Stimulated activated CD4-positive, alpha-beta T cell treated with anti-CD3 and anti-CD28 coated beads, Interleukin-1b, Interleukin-23, amount 100 ng/mL, for 1 hour (primary cell): Measurements from ENCODE around the gene SNX33.

ENCODE experiments used
- DNase-seq, 2 donors: peaks; one replicate each; pipeline ENCODE4 v3.0.0-alpha.2; 2020; ENCODE audit warnings: low read depth in 2 of 2

Gene SNX33

GRCh38 chr15:75641179-75641503 is 6.6 kb upstream of the SNX33 start:
- no peak for DNase-seq

GRCh38 chr15:75641603-75642002 is 6.1 kb upstream of the SNX33 start:
- no peak for DNase-seq

- DNase-seq: no peak
These were observed 3.3 kb upstream of the SNX33 start for GRCh38 chr15:75644376-75644775.

- no peak for DNase-seq
These were observed 1.4 kb upstream of the SNX33 start for GRCh38 chr15:75646112-75646943.

GRCh38 chr15:75646944-75647364 is 758 bp upstream of the SNX33 start:
- no peak for DNase-seq

GRCh38 chr15:75648156-75649000 is 666 bp downstream of the SNX33 start:
- no peak for DNase-seq

- no peak for DNase-seq
These were observed 1.5 kb downstream of the SNX33 start for GRCh38 chr15:75649045-75649761.

- DNase-seq: no peak
These were observed 2.1 kb downstream of the SNX33 start for GRCh38 chr15:75649848-75650247.

- no peak for DNase-seq
These were observed 3.4 kb downstream of the SNX33 start for GRCh38 chr15:75650908-75651809.

GRCh38 chr15:75651810-75652543 is 4.3 kb downstream of the SNX33 start:
- no peak for DNase-seq

- no peak for DNase-seq
These were observed 5.7 kb downstream of the SNX33 start for GRCh38 chr15:75653347-75653913.

GRCh38 chr15:75654201-75654907 is 6.6 kb downstream of the SNX33 start:
- DNase-seq: no peak

- DNase-seq: no peak
These were observed 8.2 kb downstream of the SNX33 start for GRCh38 chr15:75655931-75656330.

GRCh38 chr15:75656331-75656730 is 8.6 kb downstream of the SNX33 start:
- no peak for DNase-seq

GRCh38 chr15:75656813-75657212 is 9.1 kb downstream of the SNX33 start:
- DNase-seq: no peak

- no peak for DNase-seq
These were observed 11.5 kb downstream of the SNX33 start for GRCh38 chr15:75659141-75659771.

GRCh38 chr15:75659928-75660645 is 12.4 kb downstream of the SNX33 start:
- DNase-seq: no peak

GRCh38 chr15:75661100-75661755 is 13.5 kb downstream of the SNX33 start:
- no peak for DNase-seq
